ENCODE results near the gene RAVER2. TPM values are rescaled to one million over a fixed set of nuclear protein-coding genes. Genes with fewer than 3 reads are reported as not detected.

The RAVER2 gene
- total and polyA plus RNA-seq, 10 of the 15 experiments (the other 5 are each of a cell fraction or from before 2014, with no cell fraction given) = 0.09 to 0.59 (median 0.41) TPM; not detected in 2

GRCh38 chr1:64703600-64703999 is 41.3 kb upstream of the RAVER2 start:
- no peak for DNase-seq (ENCODE audit: low read depth, low spot score)
- CTCF ChIA-PET = no interaction called here
- no peaks in the 10 kb centered on the region for H4K20me1 ChIP-seq (ENCODE audit: control insufficient read depth, insufficient read depth)
- POLR2A ChIA-PET = no interaction called here
- RAD21 ChIA-PET (ENCODE audit: unreplicated experiment) = no interaction called here
- ATAC-seq = no peak
- no peaks in the 10 kb centered on the region for H3K79me2 ChIP-seq (ENCODE audit: control insufficient read depth, insufficient read depth, low read length)
- H3K27me3 ChIP-seq (replicated peaks in 1 of 2; ENCODE audit: control insufficient read depth in 2 of 2, insufficient read depth in 2 of 2, low read length in 1 of 2) = no peaks in the 10 kb centered on the region; a peak in 1 of 4 replicates
- no peak overlapping the region for H3K4me2 ChIP-seq (ENCODE audit: control insufficient read depth, insufficient read depth)
- BruUV-seq (replicated peaks) = no TSS peak
- no peaks in the 10 kb centered on the region for H3K36me3 ChIP-seq (ENCODE audit: control insufficient read depth in 2 of 2, insufficient read depth in 2 of 2, low read length in 1 of 2)
- H3K4me1 ChIP-seq (ENCODE audit: control insufficient read depth, insufficient read depth, low read length) = no peaks in the 10 kb centered on the region
- TF ChIP-seq POU2F2 (IDR thresholded peaks at IDR 0.05; ENCODE audit: borderline replicate concordance, low read depth, low read length) = no peak
- TF ChIP-seq ZNF24 (IDR thresholded peaks at IDR 0.05) = no peak
- no peak for TF ChIP-seq MEF2A (IDR thresholded peaks at IDR 0.05; ENCODE audit: insufficient read depth, low read depth, low read length)
- no peak overlapping the region for H3K27ac ChIP-seq (ENCODE audit: control insufficient read depth, insufficient read depth)
- SMC1A ChIA-PET (ENCODE audit: uncharacterized antibody, unreplicated experiment) = no interaction called here
- no peaks in the 10 kb centered on the region for H3K9me3 ChIP-seq (replicated peaks; ENCODE audit: control insufficient read depth, insufficient read depth, low read length)
- FAIRE-seq = no peak
- WGBS (ENCODE audit: insufficient coverage, insufficient replicate concordance, low lambda C conversion rate, missing lambda C conversion rate) = 45% methylated on average over 2 of the region's 2 CpGs
- H3K9ac ChIP-seq (ENCODE audit: control insufficient read depth, insufficient read depth, low read length) = no peak overlapping the region
- intact Hi-C loops (cut with micrococcal nuclease; ENCODE audit: unreplicated experiment) (no loop called here), in situ Hi-C loops (cut with MboI) (no loop called here)
- no peak overlapping the region for H2AFZ ChIP-seq (ENCODE audit: control insufficient read depth, low read depth, low read length)
- H3K4me3 ChIP-seq = no peak overlapping the region

GRCh38 chr1:64705591-64705990 is 39.3 kb upstream of the RAVER2 start:
- H3K27ac ChIP-seq (ENCODE audit: control insufficient read depth, insufficient read depth) = no peak overlapping the region
- no peak for ATAC-seq
- H3K9me3 ChIP-seq (replicated peaks; ENCODE audit: control insufficient read depth, insufficient read depth, low read length) = no peaks in the 10 kb centered on the region
- no peaks in the 10 kb centered on the region for H4K20me1 ChIP-seq (ENCODE audit: control insufficient read depth, insufficient read depth)
- no peak for DNase-seq (ENCODE audit: low read depth, low spot score)
- ChIA-PET POLR2A (no interaction called here), RAD21 (ENCODE audit: unreplicated experiment) (no interaction called here), CTCF (no interaction called here), SMC1A (ENCODE audit: uncharacterized antibody, unreplicated experiment) (no interaction called here)
- intact Hi-C loops (cut with micrococcal nuclease; ENCODE audit: unreplicated experiment) (no loop called here), in situ Hi-C loops (cut with MboI) (no loop called here)
- H3K36me3 ChIP-seq (ENCODE audit: control insufficient read depth in 2 of 2, insufficient read depth in 2 of 2, low read length in 1 of 2) = no peaks in the 10 kb centered on the region
- H3K79me2 ChIP-seq (ENCODE audit: control insufficient read depth, insufficient read depth, low read length) = no peaks in the 10 kb centered on the region
- H3K9ac ChIP-seq (ENCODE audit: control insufficient read depth, insufficient read depth, low read length) = no peak overlapping the region
- H2AFZ ChIP-seq (ENCODE audit: control insufficient read depth, low read depth, low read length) = no peak overlapping the region
- no TSS peak for BruUV-seq (replicated peaks)
- H3K4me2 ChIP-seq (ENCODE audit: control insufficient read depth, insufficient read depth) = no peak overlapping the region
- WGBS (ENCODE audit: insufficient coverage, insufficient replicate concordance, low lambda C conversion rate, missing lambda C conversion rate) = 0% methylated on average over 1 of the region's 1 CpG
- no peak overlapping the region for H3K4me3 ChIP-seq
- no peaks in the 10 kb centered on the region for H3K27me3 ChIP-seq (replicated peaks in 1 of 2; ENCODE audit: control insufficient read depth in 2 of 2, insufficient read depth in 2 of 2, low read length in 1 of 2)
- FAIRE-seq = no peak
- H3K4me1 ChIP-seq (ENCODE audit: control insufficient read depth, insufficient read depth, low read length) = no peaks in the 10 kb centered on the region
- TF ChIP-seq NFIC (IDR thresholded peaks at IDR 0.05; ENCODE audit: low read depth, low read length) (no peak), ATF7 (IDR thresholded peaks at IDR 0.05; ENCODE audit: low read depth) (no peak), JUNB (IDR thresholded peaks at IDR 0.05) (no peak), POLR2AphosphoS2 (IDR thresholded peaks at IDR 0.05; ENCODE audit: low read depth, low read length) (no peak), CREB1 (IDR thresholded peaks at IDR 0.05; ENCODE audit: low read depth) (no peak), ZNF592 (IDR thresholded peaks at IDR 0.05) (no peak), ZNF274 (IDR thresholded peaks at IDR 0.05; ENCODE audit: insufficient read depth, insufficient read length) (no peak), SUZ12 (IDR thresholded peaks at IDR 0.05; ENCODE audit: unreplicated experiment) (no peak), DPF2 (IDR thresholded peaks at IDR 0.05) (no peak), TCF12 (IDR thresholded peaks at IDR 0.05; ENCODE audit: low read depth, low read length) (no peak), NR2C1 (IDR thresholded peaks at IDR 0.05) (no peak), SIN3A (IDR thresholded peaks at IDR 0.05; ENCODE audit: low read depth, low read length) (no peak)

Measured in GM12878 (cell line).